ENCODE results near the gene NIPBL. TPM values are rescaled to one million over a fixed set of nuclear protein-coding genes. Genes with fewer than 3 reads are reported as not detected.

The NIPBL gene
- total RNA-seq, 1 experiment from 2014 or later: 48.1 TPM

- H3K27me3 Mint-ChIP-seq (ENCODE audit: insufficient read depth, unreplicated experiment): no peaks in the 10 kb centered on the region
- H3K4me1 ChIP-seq: no peaks in the 10 kb centered on the region
- no peak overlapping the region for H3K27ac Mint-ChIP-seq (ENCODE audit: unreplicated experiment)
- no peaks in the 10 kb centered on the region for H3K9me3 Mint-ChIP-seq (ENCODE audit: unreplicated experiment)
- no peaks in the 10 kb centered on the region for H3K27me3 ChIP-seq (replicated peaks; ENCODE audit: control insufficient read depth, insufficient read depth, low read length)
- no peak for DNase-seq
- peaks cover 11% of the 10 kb centered on the region for H3K4me1 Mint-ChIP-seq (ENCODE audit: low read depth, unreplicated experiment)
- ChIA-PET CTCF (no interaction called here), POLR2A (no interaction called here)
- no peak overlapping the region for H3K4me3 ChIP-seq (ENCODE audit: low read depth, low read length)
- H3K9me3 ChIP-seq: no peaks in the 10 kb centered on the region
- intact Hi-C loops (cut with micrococcal nuclease; ENCODE audit: unreplicated experiment): no loop called here
- no peak for TF ChIP-seq CTCF (IDR thresholded peaks at IDR 0.05; ENCODE audit: insufficient read depth in 1 of 2, low read depth in 1 of 2, low read length in 1 of 2, severe bottlenecking in 1 of 2, unreplicated experiment in 1 of 2)
- no peaks in the 10 kb centered on the region for H3K36me3 ChIP-seq (ENCODE audit: control insufficient read depth, insufficient read depth, low read length)
- peaks cover 8% of the 10 kb centered on the region for H3K36me3 Mint-ChIP-seq (ENCODE audit: insufficient read depth, unreplicated experiment)
- no TSS peak for BruUV-seq (replicated peaks)
- H3K4me3 Mint-ChIP-seq (ENCODE audit: unreplicated experiment): no peak overlapping the region
Observed at GRCh38 chr5:36902353-36902752, 25.8 kb downstream of the NIPBL start.

- Histone ChIP-seq H3K4me1 (no peaks in the 10 kb centered on the region), H3K9me3 (no peaks in the 10 kb centered on the region), H3K27me3 (replicated peaks; ENCODE audit: control insufficient read depth, insufficient read depth, low read length) (no peaks in the 10 kb centered on the region), H3K36me3 (ENCODE audit: control insufficient read depth, insufficient read depth, low read length) (no peaks in the 10 kb centered on the region), H3K4me3 (ENCODE audit: low read depth, low read length) (no peak overlapping the region)
- Mint-ChIP-seq H3K4me3 (ENCODE audit: unreplicated experiment) (no peak overlapping the region), H3K27me3 (ENCODE audit: insufficient read depth, unreplicated experiment) (no peaks in the 10 kb centered on the region), H3K27ac (ENCODE audit: unreplicated experiment) (no peak overlapping the region), H3K4me1 (ENCODE audit: low read depth, unreplicated experiment) (peaks cover 5% of the 10 kb centered on the region), H3K9me3 (ENCODE audit: unreplicated experiment) (no peaks in the 10 kb centered on the region), H3K36me3 (ENCODE audit: insufficient read depth, unreplicated experiment) (peaks cover 8% of the 10 kb centered on the region)
- no TSS peak for BruUV-seq (replicated peaks)
- intact Hi-C loops (cut with micrococcal nuclease; ENCODE audit: unreplicated experiment): no loop called here
- DNase-seq: no peak
- ChIA-PET POLR2A (no interaction called here), CTCF (no interaction called here)
- TF ChIP-seq CTCF (IDR thresholded peaks at IDR 0.05; ENCODE audit: insufficient read depth in 1 of 2, low read depth in 1 of 2, low read length in 1 of 2, severe bottlenecking in 1 of 2, unreplicated experiment in 1 of 2): no peak
Observed at GRCh38 chr5:36904677-36905076, 28.1 kb downstream of the NIPBL start.

- Mint-ChIP-seq H3K4me1 (ENCODE audit: low read depth, unreplicated experiment) (no peaks in the 10 kb centered on the region), H3K36me3 (ENCODE audit: insufficient read depth, unreplicated experiment) (no peaks in the 10 kb centered on the region), H3K9me3 (ENCODE audit: unreplicated experiment) (no peaks in the 10 kb centered on the region), H3K4me3 (ENCODE audit: unreplicated experiment) (no peak overlapping the region), H3K27me3 (ENCODE audit: insufficient read depth, unreplicated experiment) (no peaks in the 10 kb centered on the region), H3K27ac (ENCODE audit: unreplicated experiment) (no peak overlapping the region)
- Histone ChIP-seq H3K36me3 (ENCODE audit: control insufficient read depth, insufficient read depth, low read length) (no peaks in the 10 kb centered on the region), H3K4me1 (no peaks in the 10 kb centered on the region), H3K9me3 (no peaks in the 10 kb centered on the region), H3K4me3 (ENCODE audit: low read depth, low read length) (no peak overlapping the region), H3K27me3 (replicated peaks; ENCODE audit: control insufficient read depth, insufficient read depth, low read length) (no peaks in the 10 kb centered on the region)
- DNase-seq: no peak
- intact Hi-C loops (cut with micrococcal nuclease; ENCODE audit: unreplicated experiment): no loop called here
- BruUV-seq (replicated peaks): no TSS peak
- ChIA-PET CTCF (no interaction called here), POLR2A (no interaction called here)
- TF ChIP-seq CTCF (IDR thresholded peaks at IDR 0.05; ENCODE audit: insufficient read depth in 1 of 2, low read depth in 1 of 2, low read length in 1 of 2, severe bottlenecking in 1 of 2, unreplicated experiment in 1 of 2): no peak
Observed at GRCh38 chr5:36908544-36909260, 32.1 kb downstream of the NIPBL start.

All from Caco-2 (cell line).